HepG2 (cell line): ENCODE results near the gene RASSF7. TPM values are rescaled to one million over a fixed set of nuclear protein-coding genes. Genes with fewer than 3 reads are reported as not detected.

Experiments
- ATF1 ChIP-seq: IDR thresholded peaks from 2 replicates; pipeline ENCODE4 v1.6.1; 2016; ENCODE audit warnings: mild to moderate bottlenecking, control low read depth
- HNF4G ChIP-seq, 2 experiments: sonication (generic) in 1 of 2; formaldehyde crosslinking in 1 of 2; IDR thresholded peaks; 2 replicates each; pipeline versions ENCODE4 v1.4.0 to v1.6.1; 2011 to 2020; ENCODE audit warnings: borderline replicate concordance in 2 of 2, low read depth in 2 of 2, mild to moderate bottlenecking in 2 of 2, low read length in 1 of 2, missing genetic modification reagents in 1 of 2, moderate library complexity in 1 of 2
- IKZF1 ChIP-seq: fragments of 450-650 bp; IDR thresholded peaks from 2 replicates; pipeline ENCODE4 v1.7.1; 2016
- MTA3 ChIP-seq: sonication (generic); formaldehyde crosslinking; IDR thresholded peaks from 2 replicates; pipeline ENCODE4 v1.4.0; 2020; ENCODE audit warnings: missing genetic modification reagents
- NFYB ChIP-seq: sonication (generic); formaldehyde crosslinking; IDR thresholded peaks from 2 replicates; pipeline ENCODE4 v1.4.0; 2020; ENCODE audit warnings: missing genetic modification reagents
- NR2F6 ChIP-seq, 2 experiments: IDR thresholded peaks; 2 replicates each; pipeline ENCODE4 v1.6.1; 2016; ENCODE audit warnings: antibody characterized with exemption in 1 of 2, mild to moderate bottlenecking in 1 of 2
- WIZ ChIP-seq: sonication (generic); formaldehyde crosslinking; IDR thresholded peaks from 2 replicates; pipeline ENCODE4 v1.5.1; 2020; ENCODE audit warnings: mild to moderate bottlenecking, missing genetic modification reagents
- YY1 ChIP-seq: IDR thresholded peaks from 2 replicates; pipeline ENCODE4 v1.6.1; 2011; ENCODE audit warnings: low read length, low read depth, moderate library complexity, mild to moderate bottlenecking; ENCODE audit not compliant: insufficient read depth, insufficient replicate concordance
- ZBTB3 ChIP-seq: sonication (generic); formaldehyde crosslinking; IDR thresholded peaks from 2 replicates; pipeline ENCODE4 v1.4.0; 2020; ENCODE audit warnings: low read depth, mild to moderate bottlenecking, moderate library complexity, missing genetic modification reagents, borderline replicate concordance
- ZBTB42 ChIP-seq: sonication (generic); formaldehyde crosslinking; IDR thresholded peaks from 2 replicates; pipeline ENCODE4 v1.5.0; 2020; ENCODE audit warnings: mild to moderate bottlenecking, missing genetic modification reagents
- ZBTB8A ChIP-seq: sonication (generic); formaldehyde crosslinking; IDR thresholded peaks from 2 replicates; pipeline ENCODE4 v1.4.0; 2020; ENCODE audit warnings: mild to moderate bottlenecking, low read depth, missing genetic modification reagents, borderline replicate concordance
- ZFP36L2 ChIP-seq: sonication (generic); formaldehyde crosslinking; IDR thresholded peaks from 2 replicates; pipeline ENCODE4 v1.4.0; 2020; ENCODE audit warnings: missing genetic modification reagents
- ZMAT3 ChIP-seq: sonication (generic); formaldehyde crosslinking; conservative IDR thresholded peaks from 2 replicates; pipeline ENCODE4 v1.7.0; 2021; ENCODE audit warnings: missing genetic modification reagents
- ZNF180 ChIP-seq: sonication (generic); formaldehyde crosslinking; IDR thresholded peaks from 2 replicates; pipeline ENCODE4 v1.4.0; 2020; ENCODE audit warnings: low read depth, missing genetic modification reagents, borderline replicate concordance
- ZNF333 ChIP-seq: sonication (generic); formaldehyde crosslinking; IDR thresholded peaks from 2 replicates; pipeline ENCODE4 v1.4.0; 2020; ENCODE audit warnings: mild to moderate bottlenecking, missing genetic modification reagents, borderline replicate concordance
- ZNF570 ChIP-seq: sonication (generic); formaldehyde crosslinking; IDR thresholded peaks from 2 replicates; pipeline ENCODE4 v1.4.0; 2020; ENCODE audit warnings: mild to moderate bottlenecking, missing genetic modification reagents, borderline replicate concordance
- ZNF749 ChIP-seq: sonication (generic); formaldehyde crosslinking; IDR thresholded peaks from 2 replicates; pipeline ENCODE4 v1.8.0; 2022; ENCODE audit warnings: mild to moderate bottlenecking, missing genetic modification reagents, moderate library complexity, borderline replicate concordance
- ZNF772 ChIP-seq: sonication (generic); formaldehyde crosslinking; IDR thresholded peaks from 2 replicates; pipeline ENCODE4 v1.5.0; 2020; ENCODE audit warnings: mild to moderate bottlenecking, missing genetic modification reagents
- ZNF83 ChIP-seq: sonication (generic); formaldehyde crosslinking; IDR thresholded peaks from 2 replicates; pipeline ENCODE4 v1.4.0; 2020; ENCODE audit warnings: missing genetic modification reagents, mild to moderate bottlenecking, borderline replicate concordance
- polyA plus RNA-seq, 8 experiments: library from polyadenylated mRNA; depleted of rRNA in 3 of 8; stranded (reverse) in 7 of 8; unstranded in 1 of 8; fragments of >200 nt; fragmentation: Illumina TruSeq in 4 of 8; extraction: Trizol in 4 of 8; gene quantifications; 2 replicates each; pipeline versions ENCODE4 v1.2.1 to v1.2.3, GENCODE V29; 2011 to 2016; ENCODE audit warnings: low read depth in 4 of 8, missing spikeins in 1 of 8, mixed read lengths in 1 of 8; ENCODE audit not compliant: insufficient read depth in 1 of 8
- total RNA-seq, 5 experiments: library from RNA; depleted of rRNA; stranded (reverse); fragments of >200 nt; fragmentation: Illumina TruSeq; extraction: Trizol; gene quantifications; 2 replicates each; pipeline ENCODE4 v1.2.3, GENCODE V29; 2016; ENCODE audit warnings: low read depth in 1 of 5
- TF ChIP-seq, protein P1 (sequence below): sonication (generic); formaldehyde crosslinking; conservative IDR thresholded peaks from 2 replicates; pipeline ENCODE4 v1.4.0; 2020; ENCODE audit warnings: missing genetic modification reagents
- TF ChIP-seq, protein P2 (sequence below): sonication (generic); formaldehyde crosslinking; conservative IDR thresholded peaks from 2 replicates; pipeline ENCODE4 v1.8.0; 2022; ENCODE audit warnings: low read depth, missing genetic modification reagents
- TF ChIP-seq, protein P3 (sequence below): sonication (generic); formaldehyde crosslinking; IDR thresholded peaks from 2 replicates; pipeline ENCODE4 v1.4.0; 2020; ENCODE audit warnings: missing genetic modification reagents, mild to moderate bottlenecking, borderline replicate concordance
- TF ChIP-seq, protein P4 (sequence below): IDR thresholded peaks from 2 replicates; pipeline ENCODE4 v1.6.1; 2016; ENCODE audit warnings: missing genetic modification reagents, missing compliant biosample characterization

RASSF7 gene
- total and polyA plus RNA-seq, 2 of the 13 experiments (the other 11 are each of a cell fraction or from before 2014, with no cell fraction given): 20.2 to 28.6 TPM

DNA sequence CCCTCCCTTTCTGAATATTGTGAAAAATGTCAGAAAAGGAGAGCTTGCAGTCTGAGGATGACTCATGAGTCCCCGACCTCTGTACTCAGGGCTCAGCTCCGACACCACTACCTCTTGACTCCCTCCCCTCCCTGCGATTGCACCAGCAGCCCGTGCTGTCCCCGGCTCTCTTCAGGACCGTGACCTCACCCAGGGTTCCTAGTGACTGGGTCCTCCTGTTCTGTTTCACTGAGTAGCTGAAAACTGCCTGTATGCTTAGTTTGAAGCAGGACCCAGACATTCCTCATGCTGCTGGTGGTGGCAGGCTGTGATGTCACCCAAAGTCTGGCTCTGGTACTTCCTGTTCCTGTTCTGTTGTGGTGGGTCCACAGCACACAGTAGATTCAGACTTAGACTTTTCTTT is 27.2 kb downstream of the RASSF7 start (continued):
- TF ChIP-seq ZNF83 (CRISPR knock-in tag) (no peak), ZMAT3 (CRISPR knock-in tag) (peak; percentile 79; the same call in 1 of the 2 replicates), WIZ (CRISPR knock-in tag) (no peak), ZBTB3 (CRISPR knock-in tag) (no peak), ZNF570 (CRISPR knock-in tag) (no peak), ZNF772 (CRISPR knock-in tag) (peak; percentile 68), NFYB (CRISPR knock-in tag) (no peak), HNF4G (IDR thresholded peaks at IDR 0.05; ENCODE audit: borderline replicate concordance, low read depth, low read length) (peak; percentile 91), HNF4G (CRISPR knock-in tag; IDR thresholded peaks at IDR 0.05; ENCODE audit: borderline replicate concordance, low read depth) (peak; percentile 74; the same call in 1 of the 2 replicates), ZNF180 (CRISPR knock-in tag) (no peak), ZBTB42 (CRISPR knock-in tag) (no peak), ZNF749 (CRISPR knock-in tag) (peak; percentile 27; the same call in 1 of the 2 replicates), ZFP36L2 (CRISPR knock-in tag) (no peak), ATF1 (no peak; the same call in 1 of the 2 replicates), ZNF333 (CRISPR knock-in tag) (no peak), IKZF1 (no peak), NR2F6 (IDR thresholded peaks at IDR 0.05) (peak; percentile 69; the same call in 1 of the 2 replicates), NR2F6 (CRISPR knock-in tag; IDR thresholded peaks at IDR 0.05) (peak; percentile 89), MTA3 (CRISPR knock-in tag) (no peak), YY1 (no peak), ZBTB8A (CRISPR knock-in tag) (no peak)
- TF ChIP-seq, protein P1, sequence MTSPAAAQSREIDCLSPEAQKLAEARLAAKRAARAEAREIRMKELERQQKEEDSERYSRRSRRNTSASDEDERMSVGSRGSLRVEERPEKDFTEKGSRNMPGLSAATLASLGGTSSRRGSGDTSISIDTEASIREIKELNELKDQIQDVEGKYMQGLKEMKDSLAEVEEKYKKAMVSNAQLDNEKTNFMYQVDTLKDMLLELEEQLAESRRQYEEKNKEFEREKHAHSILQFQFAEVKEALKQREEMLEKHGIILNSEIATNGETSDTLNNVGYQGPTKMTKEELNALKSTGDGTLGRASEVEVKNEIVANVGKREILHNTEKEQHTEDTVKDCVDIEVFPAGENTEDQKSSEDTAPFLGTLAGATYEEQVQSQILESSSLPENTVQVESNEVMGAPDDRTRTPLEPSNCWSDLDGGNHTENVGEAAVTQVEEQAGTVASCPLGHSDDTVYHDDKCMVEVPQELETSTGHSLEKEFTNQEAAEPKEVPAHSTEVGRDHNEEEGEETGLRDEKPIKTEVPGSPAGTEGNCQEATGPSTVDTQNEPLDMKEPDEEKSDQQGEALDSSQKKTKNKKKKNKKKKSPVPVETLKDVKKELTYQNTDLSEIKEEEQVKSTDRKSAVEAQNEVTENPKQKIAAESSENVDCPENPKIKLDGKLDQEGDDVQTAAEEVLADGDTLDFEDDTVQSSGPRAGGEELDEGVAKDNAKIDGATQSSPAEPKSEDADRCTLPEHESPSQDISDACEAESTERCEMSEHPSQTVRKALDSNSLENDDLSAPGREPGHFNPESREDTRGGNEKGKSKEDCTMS: no peak
- TF ChIP-seq, protein P2, sequence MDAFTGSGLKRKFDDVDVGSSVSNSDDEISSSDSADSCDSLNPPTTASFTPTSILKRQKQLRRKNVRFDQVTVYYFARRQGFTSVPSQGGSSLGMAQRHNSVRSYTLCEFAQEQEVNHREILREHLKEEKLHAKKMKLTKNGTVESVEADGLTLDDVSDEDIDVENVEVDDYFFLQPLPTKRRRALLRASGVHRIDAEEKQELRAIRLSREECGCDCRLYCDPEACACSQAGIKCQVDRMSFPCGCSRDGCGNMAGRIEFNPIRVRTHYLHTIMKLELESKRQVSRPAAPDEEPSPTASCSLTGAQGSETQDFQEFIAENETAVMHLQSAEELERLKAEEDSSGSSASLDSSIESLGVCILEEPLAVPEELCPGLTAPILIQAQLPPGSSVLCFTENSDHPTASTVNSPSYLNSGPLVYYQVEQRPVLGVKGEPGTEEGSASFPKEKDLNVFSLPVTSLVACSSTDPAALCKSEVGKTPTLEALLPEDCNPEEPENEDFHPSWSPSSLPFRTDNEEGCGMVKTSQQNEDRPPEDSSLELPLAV (CRISPR knock-in tag): no peak
- TF ChIP-seq, protein P3, sequence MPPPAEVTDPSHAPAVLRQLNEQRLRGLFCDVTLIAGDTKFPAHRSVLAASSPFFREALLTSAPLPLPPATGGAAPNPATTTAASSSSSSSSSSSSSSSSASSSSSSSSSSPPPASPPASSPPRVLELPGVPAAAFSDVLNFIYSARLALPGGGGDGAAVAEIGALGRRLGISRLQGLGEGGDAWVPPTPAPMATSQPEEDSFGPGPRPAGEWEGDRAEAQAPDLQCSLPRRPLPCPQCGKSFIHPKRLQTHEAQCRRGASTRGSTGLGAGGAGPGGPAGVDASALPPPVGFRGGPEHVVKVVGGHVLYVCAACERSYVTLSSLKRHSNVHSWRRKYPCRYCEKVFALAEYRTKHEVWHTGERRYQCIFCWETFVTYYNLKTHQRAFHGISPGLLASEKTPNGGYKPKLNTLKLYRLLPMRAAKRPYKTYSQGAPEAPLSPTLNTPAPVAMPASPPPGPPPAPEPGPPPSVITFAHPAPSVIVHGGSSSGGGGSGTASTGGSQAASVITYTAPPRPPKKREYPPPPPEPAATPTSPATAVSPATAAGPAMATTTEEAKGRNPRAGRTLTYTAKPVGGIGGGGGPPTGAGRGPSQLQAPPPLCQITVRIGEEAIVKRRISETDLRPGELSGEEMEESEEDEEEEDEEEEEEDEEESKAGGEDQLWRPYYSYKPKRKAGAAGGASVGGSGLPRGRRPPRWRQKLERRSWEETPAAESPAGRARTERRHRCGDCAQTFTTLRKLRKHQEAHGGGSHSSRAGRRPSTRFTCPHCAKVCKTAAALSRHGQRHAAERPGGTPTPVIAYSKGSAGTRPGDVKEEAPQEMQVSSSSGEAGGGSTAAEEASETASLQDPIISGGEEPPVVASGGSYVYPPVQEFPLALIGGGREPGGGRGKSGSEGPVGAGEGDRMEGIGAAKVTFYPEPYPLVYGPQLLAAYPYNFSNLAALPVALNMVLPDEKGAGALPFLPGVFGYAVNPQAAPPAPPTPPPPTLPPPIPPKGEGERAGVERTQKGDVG (CRISPR knock-in tag): no peak
- TF ChIP-seq, protein P4, sequence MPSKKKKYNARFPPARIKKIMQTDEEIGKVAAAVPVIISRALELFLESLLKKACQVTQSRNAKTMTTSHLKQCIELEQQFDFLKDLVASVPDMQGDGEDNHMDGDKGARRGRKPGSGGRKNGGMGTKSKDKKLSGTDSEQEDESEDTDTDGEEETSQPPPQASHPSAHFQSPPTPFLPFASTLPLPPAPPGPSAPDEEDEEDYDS (CRISPR knock-in tag): peak; percentile 57; the same call in 1 of the 2 replicates
